Measurements from ENCODE around the gene TTLL9.

- TF ChIP-seq CTCF (IDR thresholded peaks at IDR 0.05) (no peak), POLR2AphosphoS5 (IDR thresholded peaks at IDR 0.05) (no peak), POLR2A (IDR thresholded peaks at IDR 0.05) (no peak), EP300 (IDR thresholded peaks at IDR 0.05) (no peak)
Measured at GRCh38 chr20:31979713-31980426, 109.4 kb downstream of the TTLL9 start.

Data from stomach (tissue), 4 donors.